Stimulated activated effector memory CD8-positive, alpha-beta T cell treated with anti-CD3 and anti-CD28 coated beads, Interleukin-12 subunit alpha, Interleukin-12 subunit beta, amount 100 ng/mL, for 72 hours (primary cell): ENCODE results near the gene TRIM29.
"Not testable (repeated sequence)": the region's sequence is repeated elsewhere in the genome, so short reads cannot be mapped to it uniquely, and the experiment has no call there.

Experiments
- ATAC-seq: fragments of 150-1000 bp; cut with Tn5 transposase; 2 replicates; pipeline ENCODE4 v1.10.0; 2021
- DNase-seq, 2 donors: peaks; one replicate each; pipeline ENCODE4 v3.0.0; 2021 to 2022; ENCODE audit warnings: low spot score in 2 of 2
- H3K27ac Mint-ChIP-seq: one replicate; pipeline ENCODE4 v1.8.0; 2022; ENCODE audit warnings: mild to moderate bottlenecking, mixed read lengths
- H3K36me3 Mint-ChIP-seq: one replicate; pipeline ENCODE4 v1.8.0; 2022; ENCODE audit warnings: mild to moderate bottlenecking, mixed read lengths
- H3K4me1 Mint-ChIP-seq: one replicate; pipeline ENCODE4 v1.8.0; 2022; ENCODE audit warnings: mixed read lengths
- H3K4me3 Mint-ChIP-seq: one replicate; pipeline ENCODE4 v1.8.0; 2022; ENCODE audit warnings: mild to moderate bottlenecking, mixed read lengths
- H3K9me3 Mint-ChIP-seq: one replicate; pipeline ENCODE4 v1.8.0; 2022; ENCODE audit warnings: mixed read lengths

TRIM29 gene

DNA sequence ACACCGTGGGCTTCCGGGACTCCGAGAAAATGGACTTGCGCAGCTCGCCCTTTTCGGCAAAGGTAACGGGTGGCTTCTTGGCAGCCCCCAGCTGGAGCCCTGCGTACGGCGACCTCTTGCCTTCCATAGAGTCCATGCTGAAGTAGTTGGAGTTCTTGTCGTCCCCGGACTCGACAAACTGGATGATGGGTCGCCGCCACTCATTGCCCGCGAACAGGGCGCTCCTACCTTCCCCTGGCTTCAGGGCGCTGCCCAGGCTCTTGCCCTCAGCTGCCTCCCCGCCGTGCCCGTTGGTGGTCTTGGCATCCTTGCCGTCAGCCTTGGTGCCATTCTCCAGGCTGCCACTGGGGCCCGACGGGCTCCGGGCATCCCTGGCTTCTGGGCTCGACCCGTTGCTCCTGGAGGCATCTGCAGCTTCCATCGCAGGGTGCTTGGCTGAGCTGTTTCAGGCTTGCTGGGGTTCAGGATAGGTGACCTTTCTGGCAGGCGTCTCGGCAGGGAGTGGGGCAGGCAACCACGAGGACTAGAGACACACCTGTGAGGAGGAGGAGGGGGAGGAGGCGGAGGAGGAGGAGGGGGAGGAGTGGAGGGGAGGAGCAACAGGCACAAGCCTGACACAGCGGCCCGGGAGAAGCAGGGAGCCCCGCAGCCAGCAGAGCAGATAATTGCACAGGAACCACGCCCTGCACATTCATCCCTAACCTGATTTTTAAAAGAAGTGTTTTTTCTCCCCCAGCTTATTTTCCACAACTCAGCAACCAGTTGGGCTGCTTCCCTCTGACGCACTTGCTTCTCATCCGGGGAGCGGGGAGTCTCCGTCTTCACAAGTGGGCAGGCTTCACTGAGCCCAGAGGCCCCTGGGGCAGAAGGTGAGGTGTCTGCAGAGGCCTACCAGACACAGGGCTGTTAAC is at the start of gene TRIM29:
Gene TRIM29 (minus strand): TSS at position 503 of the 911 bp plus-strand sequence. CDS start 82 bp downstream, at position 421.
- no peak for ATAC-seq
- DNase-seq = no peak
- no peaks in the 10 kb centered on the region for H3K4me1 Mint-ChIP-seq
- H3K36me3 Mint-ChIP-seq = no peaks in the 10 kb centered on the region
- no peak within 1 kb of the TSS for H3K27ac Mint-ChIP-seq
- H3K4me3 Mint-ChIP-seq = no peak within 1 kb of the TSS
- no peaks in the 10 kb centered on the region for H3K9me3 Mint-ChIP-seq

DNA sequence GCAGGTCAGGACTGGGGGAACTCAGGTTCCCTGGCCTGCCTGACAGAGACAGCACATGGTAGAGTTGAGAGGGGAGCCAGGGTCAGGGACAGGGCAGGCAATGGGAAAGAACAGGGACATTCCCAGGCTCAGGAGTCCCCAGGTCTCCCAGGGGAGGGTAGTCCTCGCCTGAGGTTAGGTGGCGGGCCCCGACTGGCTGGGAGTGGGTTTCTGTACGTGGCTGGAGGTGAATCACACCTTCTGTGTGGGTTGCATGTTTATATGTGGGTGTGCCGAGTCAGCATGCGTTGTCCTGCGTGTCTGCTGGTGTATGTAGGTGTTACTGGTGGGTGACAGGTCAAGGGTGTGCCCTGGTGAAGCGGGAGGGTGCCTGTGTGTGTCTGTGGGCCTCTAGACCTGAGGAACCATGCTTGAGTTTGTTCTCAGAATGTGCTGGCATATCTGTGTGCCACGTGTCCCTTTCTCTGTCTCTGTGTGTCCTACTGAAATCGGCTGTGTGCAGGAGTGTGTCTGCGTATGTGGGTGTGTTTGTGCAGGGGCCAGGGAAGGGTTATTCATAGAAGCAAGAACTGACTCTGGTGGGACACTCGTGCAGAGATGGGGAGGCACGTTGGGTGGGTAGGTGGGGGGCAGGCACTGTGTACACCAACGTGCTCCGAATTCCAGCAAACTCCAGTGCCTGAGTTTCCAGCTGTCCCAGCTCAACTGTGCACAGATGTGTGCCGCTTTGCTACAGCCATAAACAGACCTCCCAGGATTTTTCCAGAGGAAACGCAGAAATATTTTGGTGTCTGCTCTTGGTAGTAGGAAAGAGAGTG is 49.1 kb upstream of the TRIM29 start:
- H3K4me3 Mint-ChIP-seq = no peak overlapping the region
- H3K36me3 Mint-ChIP-seq = no peaks in the 10 kb centered on the region
- peaks cover 16% of the 10 kb centered on the region for H3K4me1 Mint-ChIP-seq
- peak overlapping the region; percentile 35 for H3K27ac Mint-ChIP-seq
- DNase-seq (peak in 1 of 2 donors; percentile 8), ATAC-seq (peak; percentile 90)
- H3K9me3 Mint-ChIP-seq = no peaks in the 10 kb centered on the region

GRCh38 chr11:120186456-120186773 is 48.5 kb upstream of the TRIM29 start:
- ATAC-seq (no peak), DNase-seq (no peak)
- H3K36me3 Mint-ChIP-seq = no peaks in the 10 kb centered on the region
- H3K27ac Mint-ChIP-seq = peak overlapping the region; percentile 35
- H3K4me3 Mint-ChIP-seq = no peak overlapping the region
- no peaks in the 10 kb centered on the region for H3K9me3 Mint-ChIP-seq
- H3K4me1 Mint-ChIP-seq = peaks cover 16% of the 10 kb centered on the region

DNA sequence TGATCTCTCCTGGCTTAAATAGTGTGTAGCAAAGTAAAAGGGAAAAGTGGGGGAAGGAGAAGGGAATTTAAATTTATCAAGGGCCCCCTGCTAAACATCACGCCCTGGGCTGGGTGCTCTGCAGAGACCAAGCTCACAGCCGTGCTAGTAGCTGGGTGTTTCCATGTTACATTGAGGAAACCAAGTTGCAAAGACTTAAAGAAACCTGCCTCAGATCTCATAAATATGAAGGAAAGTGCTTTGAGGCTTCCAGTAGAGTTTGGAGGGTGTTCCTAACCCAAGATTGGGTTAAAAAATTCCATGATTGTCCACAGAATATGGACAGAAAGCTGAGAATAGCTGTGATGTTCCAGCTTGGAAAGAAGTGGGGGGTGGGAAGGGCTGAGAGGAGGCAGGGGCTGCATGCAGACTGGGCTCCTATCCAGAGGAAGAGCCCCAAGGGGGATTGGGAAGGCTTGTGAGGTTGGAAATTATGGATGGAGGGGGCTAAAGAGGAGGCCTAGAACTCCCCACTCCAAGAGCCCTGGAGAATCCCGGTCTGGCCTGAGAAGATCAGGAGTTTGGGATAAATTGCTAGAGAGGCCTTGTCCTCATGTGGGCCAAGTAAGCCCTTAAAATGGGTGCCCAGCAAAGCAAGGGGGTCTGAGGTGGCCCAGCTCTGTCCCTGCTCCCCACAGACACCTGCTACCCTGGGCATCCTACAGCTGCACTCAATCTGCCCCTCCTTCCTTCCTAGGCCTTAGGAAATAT is 48.0 kb upstream of the TRIM29 start:
- Mint-ChIP-seq H3K36me3 (no peaks in the 10 kb centered on the region), H3K4me1 (peaks cover 16% of the 10 kb centered on the region), H3K9me3 (no peaks in the 10 kb centered on the region), H3K4me3 (no peak overlapping the region), H3K27ac (peak overlapping the region; percentile 35)
- no peak for DNase-seq
- no peak for ATAC-seq

GRCh38 chr11:120184946-120185705 is 47.2 kb upstream of the TRIM29 start:
- no peak overlapping the region for H3K4me3 Mint-ChIP-seq
- no peak overlapping the region for H3K27ac Mint-ChIP-seq
- ATAC-seq (no peak), DNase-seq (no peak)
- no peaks in the 10 kb centered on the region for H3K36me3 Mint-ChIP-seq
- H3K9me3 Mint-ChIP-seq = no peaks in the 10 kb centered on the region
- H3K4me1 Mint-ChIP-seq = peaks cover 16% of the 10 kb centered on the region

GRCh38 chr11:120184371-120184945 is 46.5 kb upstream of the TRIM29 start:
- Mint-ChIP-seq H3K27ac (no peak overlapping the region), H3K36me3 (no peaks in the 10 kb centered on the region), H3K9me3 (no peaks in the 10 kb centered on the region), H3K4me1 (peaks cover 16% of the 10 kb centered on the region), H3K4me3 (no peak overlapping the region)
- no peak for DNase-seq
- ATAC-seq = no peak

- Mint-ChIP-seq H3K9me3 (no peaks in the 10 kb centered on the region), H3K4me1 (peaks cover 16% of the 10 kb centered on the region), H3K36me3 (no peaks in the 10 kb centered on the region), H3K4me3 (no peak overlapping the region), H3K27ac (no peak overlapping the region)
- ATAC-seq = no peak
- DNase-seq = no peak
These were observed 45.8 kb upstream of the TRIM29 start for GRCh38 chr11:120183701-120184141.

- Mint-ChIP-seq H3K27ac (no peak overlapping the region), H3K9me3 (no peaks in the 10 kb centered on the region)
- no peak for DNase-seq
These were observed 45.0 kb upstream of the TRIM29 start for GRCh38 chr11:120182790-120183491.

DNA sequence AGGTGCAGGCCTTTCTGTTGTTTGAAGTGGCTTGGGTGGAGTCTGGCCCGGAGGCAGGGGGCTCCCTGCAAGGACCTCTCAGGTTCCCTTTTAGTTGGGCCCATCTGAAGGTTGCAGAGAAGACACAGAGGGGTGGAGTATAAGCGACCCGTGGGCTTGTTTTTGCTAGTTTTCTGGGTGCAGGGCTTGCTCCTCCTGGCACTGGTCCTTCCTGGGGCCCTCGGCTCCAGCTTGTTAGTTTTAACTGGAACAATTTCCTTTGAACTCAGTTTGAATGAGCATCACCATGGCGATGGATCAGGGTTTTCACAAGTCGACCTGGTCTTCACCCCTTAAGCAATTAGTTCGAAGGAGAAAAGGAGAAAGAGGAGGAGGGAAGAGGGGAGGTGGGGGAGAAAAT is 44.5 kb upstream of the TRIM29 start:
- ATAC-seq (no peak), DNase-seq (no peak)
- H3K27ac Mint-ChIP-seq = peak overlapping the region; percentile 56
- H3K9me3 Mint-ChIP-seq = no peaks in the 10 kb centered on the region
- no peak overlapping the region for H3K4me3 Mint-ChIP-seq
- H3K36me3 Mint-ChIP-seq = no peaks in the 10 kb centered on the region
- peaks cover 12% of the 10 kb centered on the region for H3K4me1 Mint-ChIP-seq

More at GRCh38 chr11:120182790-120183491, 45.0 kb upstream of the TRIM29 start:
- Mint-ChIP-seq H3K4me3 (no peak overlapping the region), H3K36me3 (no peaks in the 10 kb centered on the region), H3K4me1 (peaks cover 16% of the 10 kb centered on the region)
- no peak for ATAC-seq

DNA sequence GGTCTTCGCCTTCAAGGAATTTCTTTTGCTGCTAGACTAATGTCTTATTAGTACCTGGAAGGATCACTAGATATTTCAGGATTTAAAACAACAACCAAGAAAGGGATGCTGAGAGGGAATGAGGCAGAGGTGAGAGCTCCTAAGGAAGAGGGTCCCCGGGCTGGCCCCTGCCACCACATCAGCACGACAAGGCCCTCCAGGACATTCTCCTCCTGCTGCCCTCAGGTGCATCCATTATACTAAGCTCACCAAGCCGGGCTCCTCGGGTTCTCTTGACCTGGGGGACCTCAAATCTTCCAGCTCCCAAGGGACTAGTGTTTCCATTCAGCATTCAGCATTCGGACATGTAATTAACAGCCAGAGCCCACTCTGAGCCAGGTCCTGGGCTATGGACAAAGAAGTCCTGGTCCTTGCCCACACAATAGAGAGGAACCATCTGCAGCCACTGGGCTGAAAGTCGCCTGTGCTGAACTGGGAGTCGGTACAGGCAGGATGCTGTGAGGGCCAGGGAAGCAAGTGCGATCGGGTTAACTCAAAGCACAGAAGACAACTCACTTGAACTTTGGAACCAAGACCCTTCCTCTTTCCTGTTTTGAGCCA is 43.6 kb upstream of the TRIM29 start:
- ATAC-seq (no peak), DNase-seq (peak in 1 of 2 donors; percentile 42)
- peaks cover 3% of the 10 kb centered on the region for H3K4me1 Mint-ChIP-seq
- no peaks in the 10 kb centered on the region for H3K36me3 Mint-ChIP-seq
- peak overlapping the region; percentile 56 for H3K27ac Mint-ChIP-seq
- H3K4me3 Mint-ChIP-seq = no peak overlapping the region
- H3K9me3 Mint-ChIP-seq = no peaks in the 10 kb centered on the region

GRCh38 chr11:120180551-120181232 is 42.8 kb upstream of the TRIM29 start:
- H3K4me3 Mint-ChIP-seq = no peak overlapping the region
- ATAC-seq = no peak
- no peaks in the 10 kb centered on the region for H3K4me1 Mint-ChIP-seq

GRCh38 chr11:120180063-120180462 is 42.1 kb upstream of the TRIM29 start:
- not testable (repeated sequence) for DNase-seq, ATAC-seq, H3K4me1 Mint-ChIP-seq, H3K36me3 Mint-ChIP-seq, H3K27ac Mint-ChIP-seq, H3K9me3 Mint-ChIP-seq, H3K4me3 Mint-ChIP-seq

More at GRCh38 chr11:120180551-120181232, 42.8 kb upstream of the TRIM29 start:
- Mint-ChIP-seq H3K9me3 (no peaks in the 10 kb centered on the region), H3K36me3 (no peaks in the 10 kb centered on the region), H3K27ac (no peak overlapping the region)
- peak in 1 of 2 donors; percentile 36 for DNase-seq

DNA sequence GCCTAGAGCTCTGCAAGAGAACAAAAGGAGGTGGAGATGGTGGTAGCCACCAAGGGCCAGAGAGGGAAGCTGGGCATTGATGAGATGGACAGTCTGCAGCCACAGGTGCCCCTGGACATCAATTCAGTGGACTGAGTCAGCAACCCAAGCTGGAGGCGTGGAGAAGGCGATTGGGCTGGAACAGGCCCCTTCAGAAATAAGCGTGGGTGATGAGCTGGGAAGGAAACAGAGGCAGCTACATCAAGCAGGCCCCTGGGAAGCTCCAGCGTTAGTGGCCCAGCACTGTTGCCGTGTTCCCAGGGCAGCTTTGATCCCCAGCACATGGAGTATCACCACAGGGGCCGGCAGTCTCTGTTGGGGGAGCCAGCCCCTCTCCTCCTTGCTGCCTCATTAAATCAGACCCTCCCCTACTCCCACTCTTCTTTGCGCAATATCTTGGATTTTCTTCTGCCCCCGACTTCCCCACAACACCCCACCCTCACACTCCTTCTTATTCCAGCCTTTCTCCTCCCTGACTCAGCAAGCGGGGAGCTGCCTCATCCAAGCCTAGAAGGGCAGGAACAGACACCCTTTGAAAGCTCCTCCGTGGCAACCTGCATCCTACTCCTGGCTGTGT is 41.3 kb upstream of the TRIM29 start:
- no peaks in the 10 kb centered on the region for H3K36me3 Mint-ChIP-seq
- H3K4me3 Mint-ChIP-seq = no peak overlapping the region
- H3K27ac Mint-ChIP-seq = no peak overlapping the region
- DNase-seq (no peak), ATAC-seq (no peak)
- H3K4me1 Mint-ChIP-seq = no peaks in the 10 kb centered on the region
- H3K9me3 Mint-ChIP-seq = no peaks in the 10 kb centered on the region
